DMS53 treated with DMSO at 0.1 percent for 48 hours (cell line): ENCODE results near the gene SETD1B.

Experiments
- DNase-seq: peaks from one replicate; lab custom pipeline; 2025; ENCODE audit not compliant: unreplicated experiment; lab: John Stamatoyannopoulos, UW

The SETD1B gene

DNA sequence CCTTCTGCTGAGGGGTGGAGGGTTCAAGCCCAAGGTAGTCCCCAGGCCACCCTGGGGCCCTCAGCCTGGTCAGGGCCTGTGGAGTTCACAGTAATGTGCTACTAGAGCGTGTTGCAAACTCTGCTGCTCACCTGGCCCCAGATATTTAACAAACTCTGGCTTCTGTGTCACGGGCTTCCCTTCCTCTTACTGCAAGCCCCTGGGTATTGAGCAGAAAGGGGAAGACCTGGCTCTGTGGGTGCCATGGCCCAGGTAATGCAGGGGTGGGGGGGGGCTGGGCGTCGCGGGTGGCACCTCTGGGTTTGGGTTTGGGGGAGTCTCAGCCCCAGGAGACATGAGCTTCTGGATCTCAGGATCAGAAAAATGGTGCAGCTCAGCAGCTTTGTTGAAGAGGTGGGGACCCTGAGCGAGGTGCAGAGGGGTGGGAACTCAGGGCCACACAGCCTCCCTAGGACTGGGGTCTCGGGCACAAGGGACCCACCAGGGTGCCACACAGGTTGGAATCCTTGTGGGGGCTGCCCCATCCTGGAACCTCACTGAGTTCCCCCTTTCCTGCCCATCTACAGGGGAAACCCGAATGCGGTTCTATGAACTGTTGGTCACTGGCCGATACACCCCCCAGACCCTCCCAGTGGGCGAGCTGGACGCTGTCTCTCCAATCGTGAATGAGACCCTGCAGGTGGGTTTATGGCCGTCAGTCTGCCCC lies 4.0 kb downstream of the SETD1B start:
- no peak for DNase-seq

- DNase-seq, result no peak
These were observed 4.8 kb downstream of the SETD1B start for GRCh38 chr12:121808623-121809022.

GRCh38 chr12:121809712-121810116 lies 5.9 kb downstream of the SETD1B start:
- DNase-seq, result no peak

- no peak for DNase-seq
These were observed 6.5 kb downstream of the SETD1B start for GRCh38 chr12:121810234-121810817.

DNA sequence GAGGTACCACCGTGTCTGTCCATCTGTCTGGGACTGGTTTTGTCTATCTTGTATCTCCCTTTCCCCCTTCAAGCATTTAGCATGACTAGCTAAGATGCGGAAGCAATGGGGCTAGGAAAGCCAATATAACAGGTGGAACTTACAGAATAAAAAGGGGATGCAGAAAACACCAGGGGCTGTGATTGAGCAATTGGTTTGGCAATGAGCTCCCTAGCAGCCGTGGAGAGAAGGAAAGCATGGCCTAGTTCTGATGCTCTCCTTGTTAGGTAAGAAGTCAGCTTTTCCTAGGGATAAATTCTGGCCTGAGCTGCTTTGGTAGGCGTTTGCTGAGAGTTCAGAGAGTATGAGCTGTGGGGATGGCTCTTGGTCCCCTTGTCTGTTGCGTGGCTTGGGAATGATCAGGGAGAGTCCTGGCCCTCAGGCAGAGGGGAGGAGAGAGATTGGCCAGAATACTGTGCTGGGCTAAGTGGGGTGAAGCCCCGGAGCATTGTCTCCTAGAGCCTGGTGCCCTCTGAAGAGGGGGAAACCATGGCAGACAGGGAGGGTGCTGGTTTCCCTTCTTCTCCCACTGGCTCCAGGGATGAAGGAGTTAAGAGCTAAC lies 7.1 kb downstream of the SETD1B start:
- no peak for DNase-seq

GRCh38 chr12:121811434-121812319 lies 7.9 kb downstream of the SETD1B start:
- peak; percentile 64 for DNase-seq

- no peak for DNase-seq
These were observed 8.6 kb downstream of the SETD1B start for GRCh38 chr12:121812320-121812871.

DNA sequence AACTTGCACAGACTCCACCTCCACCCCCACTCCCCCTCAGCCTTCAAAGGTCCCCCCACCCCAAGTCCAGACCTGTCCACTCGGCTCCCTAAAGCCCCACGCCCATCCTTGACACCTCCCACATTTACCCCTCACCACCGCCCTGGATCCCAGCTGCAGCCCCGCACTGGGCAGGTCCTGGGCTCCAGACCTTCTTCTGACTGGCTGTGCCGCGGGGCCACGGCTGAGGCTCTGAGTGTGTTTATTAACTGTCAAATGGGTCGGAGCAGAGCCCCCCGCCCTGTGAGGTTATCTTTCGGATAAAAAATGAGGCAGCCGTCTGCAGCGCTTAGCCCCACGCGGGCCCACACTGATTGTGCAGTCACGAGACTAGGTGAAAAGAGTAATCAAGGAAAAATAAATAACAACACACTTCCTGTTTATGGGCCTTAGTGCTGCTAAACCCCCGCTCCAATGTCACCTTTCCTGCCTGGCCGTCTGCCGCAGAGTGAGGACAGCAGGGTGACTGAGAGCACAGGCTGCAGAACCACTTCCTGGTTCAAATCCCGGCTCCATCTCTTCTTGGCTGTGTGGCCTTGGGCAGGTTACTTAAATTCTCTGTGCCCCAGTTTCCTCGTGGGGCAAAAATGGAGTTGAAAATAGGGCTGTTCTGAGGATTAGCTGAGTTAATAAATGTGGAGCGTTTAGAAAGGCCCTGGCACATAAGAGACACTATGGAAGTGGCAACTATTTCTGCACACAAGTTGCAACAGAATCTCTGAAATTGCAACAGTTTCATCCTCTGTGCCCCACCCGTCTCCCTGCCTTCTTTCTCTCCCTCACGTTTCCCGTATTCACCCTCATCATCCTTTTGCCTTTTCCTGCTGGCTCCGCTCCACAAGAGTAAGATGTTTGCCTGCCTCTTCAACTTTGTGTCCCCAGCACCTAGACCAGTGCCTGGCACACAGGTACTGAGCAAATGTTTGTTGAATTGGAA lies 9.4 kb downstream of the SETD1B start:
- no peak for DNase-seq

DNA sequence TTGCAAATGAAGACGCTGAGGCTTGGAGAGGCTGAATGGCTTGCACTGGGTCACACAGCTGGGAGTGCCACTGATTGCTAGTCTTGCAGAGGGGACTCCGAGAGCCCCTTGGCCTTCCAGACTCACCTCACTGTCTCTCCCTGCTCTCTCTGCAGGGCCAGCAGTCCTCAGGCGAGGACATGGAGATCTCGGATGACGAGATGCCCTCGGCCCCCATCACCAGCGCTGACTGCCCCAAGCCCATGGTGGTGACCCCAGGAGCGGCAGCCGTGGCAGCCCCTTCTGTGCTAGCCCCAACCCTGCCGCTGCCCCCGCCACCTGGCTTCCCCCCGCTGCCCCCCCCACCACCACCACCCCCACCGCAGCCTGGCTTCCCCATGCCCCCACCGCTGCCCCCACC lies 10.1 kb downstream of the SETD1B start:
- no peak for DNase-seq

GRCh38 chr12:121814429-121815119 lies 10.8 kb downstream of the SETD1B start:
- no peak for DNase-seq

DNA sequence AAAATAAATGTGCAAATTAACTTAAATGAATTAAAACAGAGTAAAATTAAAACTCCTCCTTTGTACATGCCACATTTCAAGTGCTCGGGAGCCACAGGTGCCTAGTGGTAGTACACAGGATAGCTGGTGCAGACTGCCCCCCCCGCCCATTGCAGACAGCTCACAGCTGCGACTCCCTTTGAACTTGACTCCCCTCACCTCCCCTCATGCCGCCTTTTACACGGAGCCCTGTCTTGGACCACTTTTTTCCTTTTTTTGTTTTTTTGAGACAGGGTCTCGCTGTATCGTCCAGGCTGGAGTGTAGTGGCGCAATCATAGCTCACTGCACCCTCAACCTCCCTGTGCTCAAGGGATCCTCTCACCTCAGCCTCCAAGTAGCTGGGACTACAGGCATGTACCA lies 11.5 kb downstream of the SETD1B start:
- no peak for DNase-seq

- no peak for DNase-seq
These were observed 13.3 kb downstream of the SETD1B start for GRCh38 chr12:121816925-121817647.

GRCh38 chr12:121817648-121818043 lies 13.8 kb downstream of the SETD1B start:
- DNase-seq, result no peak

DNA sequence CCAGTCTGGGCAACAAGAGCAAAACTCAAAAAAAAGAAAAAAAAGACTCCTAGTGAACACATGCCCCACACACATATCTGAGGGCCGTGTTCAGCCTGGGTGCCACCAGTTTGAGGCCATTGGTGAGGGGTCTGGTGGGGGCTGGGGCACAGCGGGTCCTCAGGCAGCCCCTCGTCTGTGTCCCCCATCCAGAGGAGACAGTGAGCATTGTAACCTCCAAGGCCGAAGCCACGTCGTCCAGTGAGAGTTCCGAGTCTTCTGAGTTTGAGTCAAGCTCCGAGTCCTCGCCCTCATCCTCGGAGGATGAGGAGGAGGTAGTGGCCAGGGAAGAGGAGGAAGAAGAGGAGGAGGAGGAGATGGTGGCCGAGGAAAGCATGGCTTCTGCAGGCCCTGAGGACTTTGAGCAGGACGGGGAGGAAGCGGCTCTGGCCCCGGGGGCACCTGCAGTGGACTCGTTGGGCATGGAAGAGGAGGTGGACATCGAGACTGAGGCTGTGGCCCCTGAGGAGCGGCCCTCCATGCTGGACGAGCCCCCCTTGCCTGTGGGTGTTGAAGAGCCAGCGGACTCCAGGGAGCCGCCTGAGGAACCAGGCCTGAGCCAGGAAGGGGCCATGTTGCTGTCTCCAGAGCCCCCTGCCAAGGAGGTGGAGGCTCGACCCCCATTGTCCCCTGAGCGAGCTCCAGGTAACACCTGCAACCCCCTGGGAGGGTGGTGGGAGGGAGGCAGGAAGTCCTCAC lies 15.6 kb downstream of the SETD1B start:
- DNase-seq, result no peak

GRCh38 chr12:121820056-121820455 lies 16.2 kb downstream of the SETD1B start:
- no peak for DNase-seq

GRCh38 chr12:121822393-121823100 lies 18.7 kb downstream of the SETD1B start:
- DNase-seq, result no peak

- DNase-seq, result no peak
These were observed 19.4 kb downstream of the SETD1B start for GRCh38 chr12:121823101-121823726.
